Measurements from ENCODE around the gene PTPRE.

DNA sequence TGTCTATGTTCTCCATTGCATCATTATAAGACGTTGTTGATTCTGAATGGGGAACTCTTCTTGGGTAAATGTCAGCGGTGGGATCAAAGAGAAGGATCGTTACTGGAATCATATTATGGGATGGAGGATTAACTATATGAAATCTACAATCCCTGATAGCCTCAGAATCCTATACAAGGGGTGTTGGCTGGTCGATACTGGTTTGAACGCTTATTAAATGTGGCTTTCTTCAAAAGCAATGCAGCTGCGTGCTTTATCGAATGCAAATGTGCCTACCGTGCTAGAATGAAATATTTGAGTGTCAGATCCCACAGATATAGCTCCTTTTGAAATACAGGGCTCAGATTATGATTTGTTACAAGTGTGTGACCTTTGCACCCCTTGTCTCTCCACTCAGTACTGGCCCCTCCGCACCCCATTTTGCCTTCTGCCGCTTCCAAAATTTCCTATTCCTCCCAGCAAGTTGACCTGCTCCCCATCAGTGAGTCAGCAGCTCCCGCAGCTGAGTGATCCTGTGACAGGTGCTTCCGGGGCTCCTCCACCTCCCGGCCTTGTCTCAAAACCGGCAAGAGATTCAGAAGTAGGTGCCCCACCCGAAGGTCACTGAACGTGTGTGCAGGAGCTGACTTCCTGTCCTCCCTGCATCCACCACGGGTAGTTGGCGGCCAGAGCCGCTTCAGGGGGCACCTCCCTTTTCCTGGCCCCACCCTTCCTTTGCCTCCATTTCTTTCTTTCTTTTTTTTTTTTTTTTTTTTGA is 76.6 kb downstream of the PTPRE start:
- TF ChIP-seq, protein P1, sequence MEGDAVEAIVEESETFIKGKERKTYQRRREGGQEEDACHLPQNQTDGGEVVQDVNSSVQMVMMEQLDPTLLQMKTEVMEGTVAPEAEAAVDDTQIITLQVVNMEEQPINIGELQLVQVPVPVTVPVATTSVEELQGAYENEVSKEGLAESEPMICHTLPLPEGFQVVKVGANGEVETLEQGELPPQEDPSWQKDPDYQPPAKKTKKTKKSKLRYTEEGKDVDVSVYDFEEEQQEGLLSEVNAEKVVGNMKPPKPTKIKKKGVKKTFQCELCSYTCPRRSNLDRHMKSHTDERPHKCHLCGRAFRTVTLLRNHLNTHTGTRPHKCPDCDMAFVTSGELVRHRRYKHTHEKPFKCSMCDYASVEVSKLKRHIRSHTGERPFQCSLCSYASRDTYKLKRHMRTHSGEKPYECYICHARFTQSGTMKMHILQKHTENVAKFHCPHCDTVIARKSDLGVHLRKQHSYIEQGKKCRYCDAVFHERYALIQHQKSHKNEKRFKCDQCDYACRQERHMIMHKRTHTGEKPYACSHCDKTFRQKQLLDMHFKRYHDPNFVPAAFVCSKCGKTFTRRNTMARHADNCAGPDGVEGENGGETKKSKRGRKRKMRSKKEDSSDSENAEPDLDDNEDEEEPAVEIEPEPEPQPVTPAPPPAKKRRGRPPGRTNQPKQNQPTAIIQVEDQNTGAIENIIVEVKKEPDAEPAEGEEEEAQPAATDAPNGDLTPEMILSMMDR (IDR thresholded peaks at IDR 0.05), result no peak
- TF ChIP-seq EZH2 (IDR thresholded peaks at IDR 0.05), result no peak

All from neural progenitor cell (in vitro differentiated cells).